ENCODE data around the gene ST14. TPM values are rescaled to one million over a fixed set of nuclear protein-coding genes. Genes with fewer than 3 reads are reported as not detected.
A peak's percentile ranks its signal among the peaks of the same experiment; 100 is the strongest.
"Not testable (repeated sequence)": the region's sequence is repeated elsewhere in the genome, so short reads cannot be mapped to it uniquely, and the experiment has no call there.

ST14 gene
- total RNA-seq, 1 experiment from 2014 or later, result 0.44 TPM

- peak; percentile 36 for DNase-seq (ENCODE audit: low read depth)
Observed at GRCh38 chr11:130163346-130164220, 4.0 kb downstream of the ST14 start.

- no peak for DNase-seq (ENCODE audit: low read depth)
Observed at GRCh38 chr11:130164221-130164570, 4.6 kb downstream of the ST14 start.

GRCh38 chr11:130165601-130166456 lies 6.2 kb downstream of the ST14 start:
- no peak for DNase-seq (ENCODE audit: low read depth)

- peak; percentile 96 for DNase-seq (ENCODE audit: low read depth)
Observed at GRCh38 chr11:130166457-130166784, 6.8 kb downstream of the ST14 start.

- DNase-seq (ENCODE audit: low read depth), result no peak
Observed at GRCh38 chr11:130167146-130167545, 7.6 kb downstream of the ST14 start.

GRCh38 chr11:130168105-130168504 lies 8.5 kb downstream of the ST14 start:
- peak; percentile 51 for DNase-seq (ENCODE audit: low read depth)

GRCh38 chr11:130170345-130170744 lies 10.8 kb downstream of the ST14 start:
- DNase-seq (ENCODE audit: low read depth), result no peak

GRCh38 chr11:130171534-130171933 lies 12.0 kb downstream of the ST14 start:
- DNase-seq (ENCODE audit: low read depth), result no peak

GRCh38 chr11:130172001-130172400 lies 12.4 kb downstream of the ST14 start:
- DNase-seq (ENCODE audit: low read depth), result not testable (repeated sequence)

- no peak for DNase-seq (ENCODE audit: low read depth)
Observed at GRCh38 chr11:130174642-130175041, 15.1 kb downstream of the ST14 start.

GRCh38 chr11:130175898-130176297 lies 16.3 kb downstream of the ST14 start:
- DNase-seq (ENCODE audit: low read depth), result no peak

- no peak for DNase-seq (ENCODE audit: low read depth)
Observed at GRCh38 chr11:130177782-130178181, 18.2 kb downstream of the ST14 start.

- no peak for DNase-seq (ENCODE audit: low read depth)
Observed at GRCh38 chr11:130178441-130179339, 19.1 kb downstream of the ST14 start.

GRCh38 chr11:130179396-130180306 lies 20.1 kb downstream of the ST14 start:
- DNase-seq (ENCODE audit: low read depth), result no peak

- peak; percentile 27 for DNase-seq (ENCODE audit: low read depth)
Observed at GRCh38 chr11:130180491-130180890, 20.9 kb downstream of the ST14 start.

GRCh38 chr11:130180896-130181294 lies 21.3 kb downstream of the ST14 start:
- DNase-seq (ENCODE audit: low read depth), result no peak

GRCh38 chr11:130181295-130182272 lies 22.0 kb downstream of the ST14 start:
- peak; percentile 75 for DNase-seq (ENCODE audit: low read depth)

GRCh38 chr11:130183878-130184610 lies 24.5 kb downstream of the ST14 start:
- no peak for DNase-seq (ENCODE audit: low read depth)

- DNase-seq (ENCODE audit: low read depth), result no peak
Observed at GRCh38 chr11:130187096-130187495, 27.5 kb downstream of the ST14 start.

Measured in M059J (cell line).